SKM-1 treated with dmso at 0.1 percent for 144 hours (cell line): ENCODE measurements around the gene TFAP2C.

Experiments
- DNase-seq: peaks from one replicate; lab custom pipeline; 2025; ENCODE audit not compliant: unreplicated experiment; lab: John Stamatoyannopoulos, UW

The TFAP2C gene

DNA sequence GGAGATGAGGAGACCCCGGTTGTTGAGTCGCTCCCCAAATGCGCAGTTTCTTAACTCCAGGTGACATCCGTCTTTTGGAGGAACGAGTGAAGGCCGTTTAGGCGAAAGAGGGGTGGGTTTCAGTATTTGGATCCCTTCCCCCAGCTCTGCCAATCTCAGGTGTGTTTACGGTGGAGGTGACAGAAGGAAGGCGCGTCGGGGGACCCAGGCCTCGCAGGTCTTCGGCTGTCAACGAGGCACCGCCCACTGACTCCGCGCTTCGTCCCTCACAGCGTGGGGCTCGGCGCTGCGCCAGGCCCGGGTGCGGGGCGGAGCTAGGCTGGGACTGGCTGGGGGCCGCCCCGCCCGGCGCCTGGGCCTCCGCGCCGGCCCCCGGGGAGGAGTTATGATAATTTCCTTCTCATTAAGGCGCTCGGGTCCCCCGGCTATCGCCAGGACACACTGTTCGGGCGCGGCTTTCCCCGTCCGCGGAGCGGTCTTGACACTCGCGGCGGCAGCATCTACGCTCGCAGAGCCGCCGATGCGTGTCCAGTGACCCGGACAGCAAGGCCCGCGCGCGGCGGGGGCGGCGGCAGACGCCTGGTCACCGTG, at the start of gene TFAP2C:
Gene TFAP2C, plus strand, starts transcription at position 434 of the 591 bp plus-strand sequence. CDS start 239 bp downstream, outside the sequence.
- peak; percentile 47 for DNase-seq

DNA sequence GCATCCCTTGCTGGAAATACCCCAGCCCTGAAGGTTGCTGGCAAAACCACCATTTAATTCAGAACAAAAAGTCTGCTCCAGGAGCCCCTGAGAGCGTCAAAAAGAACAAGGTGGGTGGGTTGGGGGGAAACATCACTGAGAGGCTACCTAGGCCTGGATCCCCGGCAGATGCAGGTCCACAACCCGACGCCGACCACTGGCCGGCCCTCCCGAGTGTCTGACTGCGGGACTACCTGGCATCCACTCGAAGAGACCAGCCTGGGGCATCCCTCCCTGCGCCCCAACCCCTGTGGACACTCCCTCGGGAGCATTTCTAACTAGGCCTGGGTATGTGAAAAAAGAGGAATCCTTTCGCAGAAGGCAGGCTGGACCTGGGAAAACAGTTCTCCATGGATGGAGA, 48.9 kb upstream of the TFAP2C start:
- DNase-seq, result no peak

DNA sequence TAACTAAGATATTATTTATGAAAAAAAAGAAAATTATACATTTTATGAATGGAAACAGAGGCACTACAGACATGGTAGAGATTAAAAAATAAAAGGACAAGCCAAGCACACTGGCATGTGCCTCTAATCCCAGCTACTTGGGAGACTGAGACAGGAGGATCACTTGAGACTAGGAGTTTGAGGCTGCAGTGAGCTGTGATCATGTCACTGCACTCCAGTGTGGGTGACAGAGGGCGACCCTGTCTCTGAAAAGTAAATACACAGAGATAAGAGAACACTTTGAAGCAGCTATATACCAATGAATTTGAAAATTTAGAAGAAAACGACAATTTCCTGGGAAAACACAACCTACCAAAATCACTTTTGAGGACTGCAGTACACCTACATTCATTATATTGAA, 47.4 kb upstream of the TFAP2C start:
- no peak for DNase-seq

DNA sequence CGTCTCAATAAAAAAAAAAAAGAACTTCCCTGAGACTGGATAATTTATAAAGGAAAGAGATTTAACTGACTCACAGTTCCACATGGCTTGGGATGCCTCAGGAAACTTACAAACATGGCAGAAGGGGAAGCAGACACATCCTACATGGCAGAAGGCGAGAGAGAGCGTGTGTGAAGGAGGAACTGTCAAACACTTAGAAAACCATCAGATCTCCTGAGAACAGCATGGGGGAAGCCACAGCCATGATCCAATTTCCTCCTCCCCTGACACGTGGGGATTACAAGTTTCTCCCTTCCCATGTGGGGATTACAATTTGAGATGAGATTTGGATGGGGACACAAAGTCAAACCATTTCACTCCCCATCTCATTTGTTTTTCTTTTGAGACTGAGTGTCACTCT, 46.6 kb upstream of the TFAP2C start:
- DNase-seq, result peak; percentile 39

DNA sequence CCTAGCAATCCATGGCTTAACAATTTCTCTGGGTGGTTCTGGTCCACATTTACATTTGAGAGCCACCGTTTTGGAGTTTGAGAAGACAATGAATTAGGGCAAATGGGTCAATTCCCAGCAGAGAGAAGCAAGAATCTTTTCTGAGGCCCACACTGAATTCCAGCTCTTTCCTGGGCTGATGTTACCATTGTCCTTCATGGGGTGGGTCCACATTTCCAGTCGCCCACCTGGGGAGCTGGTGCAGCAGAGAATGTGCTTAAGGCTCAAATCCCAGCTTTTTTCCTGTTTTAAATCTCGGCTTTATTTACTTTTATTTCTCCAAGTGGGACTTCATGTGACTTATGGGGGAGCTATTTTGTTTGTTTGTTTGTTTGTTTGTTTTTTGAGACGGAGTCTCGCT, 44.2 kb upstream of the TFAP2C start:
- no peak for DNase-seq

DNA sequence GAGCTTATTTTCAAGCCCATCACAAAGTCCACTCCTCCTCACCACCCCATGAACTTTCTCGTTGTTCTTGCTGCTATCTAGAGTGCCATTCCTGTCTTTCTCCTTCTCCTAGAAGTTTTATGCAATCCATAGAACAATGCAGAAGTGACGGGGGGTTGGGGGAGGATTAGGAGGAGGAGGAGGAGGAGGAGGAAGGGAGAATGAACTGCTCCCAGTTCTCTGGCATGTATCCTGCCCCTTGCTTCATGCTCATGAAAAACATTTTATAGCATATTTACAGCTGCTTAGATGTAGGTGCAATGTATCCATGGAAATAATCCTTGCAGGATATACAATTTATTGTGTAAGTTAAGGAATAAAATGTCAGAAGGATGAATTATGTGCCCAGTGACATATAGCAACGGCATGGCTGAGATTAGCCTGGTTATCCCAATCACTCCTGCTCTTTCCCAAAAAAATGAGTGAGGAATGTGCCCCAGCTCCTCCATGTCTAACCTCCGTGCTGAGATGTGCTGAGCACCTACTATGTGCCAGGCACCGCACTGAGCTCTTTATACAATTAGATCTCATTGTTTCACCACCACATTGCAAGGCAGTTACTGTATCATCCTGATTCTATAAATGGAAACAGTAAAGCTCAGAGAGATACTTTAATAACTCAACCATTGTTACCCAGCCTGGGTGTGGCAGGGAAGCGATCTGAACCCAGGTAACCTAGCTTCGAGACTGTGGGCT, 41.6 kb upstream of the TFAP2C start:
- DNase-seq, result no peak

DNA sequence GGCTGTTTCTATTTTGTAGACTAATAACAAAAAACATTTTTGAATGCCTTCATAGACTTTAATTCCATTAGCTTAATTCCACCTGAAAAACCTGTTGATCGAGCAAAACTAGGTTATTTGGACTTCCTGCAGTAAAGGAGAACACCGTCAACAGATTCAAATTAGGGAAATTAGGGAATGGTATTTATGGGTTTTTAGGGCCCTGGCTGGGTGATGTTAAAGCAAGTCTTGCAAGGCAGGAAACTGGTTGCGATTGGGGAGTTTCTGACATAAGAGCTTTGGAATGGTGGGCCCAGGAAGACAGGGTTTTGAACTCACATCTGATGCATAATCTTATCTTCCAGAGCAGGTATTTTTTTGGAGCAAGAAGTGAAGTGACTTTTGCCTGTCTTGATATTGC, 40.1 kb upstream of the TFAP2C start:
- no peak for DNase-seq

DNA sequence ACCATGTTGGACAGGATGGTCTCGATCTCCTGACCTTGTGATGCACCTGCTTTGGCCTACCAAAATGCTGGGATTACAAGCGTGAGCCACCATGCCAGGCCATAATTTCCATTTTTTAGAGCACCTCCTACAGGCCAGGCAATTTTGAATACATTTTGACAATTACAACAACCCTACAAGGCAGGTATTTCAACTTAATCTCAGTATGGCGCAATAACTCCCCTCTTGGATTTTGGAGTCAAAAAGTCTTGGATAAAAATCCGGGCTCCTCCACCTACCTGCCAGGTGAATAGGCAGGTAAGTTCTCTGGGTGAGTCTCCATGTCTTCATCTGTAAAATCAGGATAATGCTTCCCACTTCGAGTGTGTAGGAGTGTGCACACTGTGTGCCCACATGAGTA, 39.5 kb upstream of the TFAP2C start:
- no peak for DNase-seq

DNA sequence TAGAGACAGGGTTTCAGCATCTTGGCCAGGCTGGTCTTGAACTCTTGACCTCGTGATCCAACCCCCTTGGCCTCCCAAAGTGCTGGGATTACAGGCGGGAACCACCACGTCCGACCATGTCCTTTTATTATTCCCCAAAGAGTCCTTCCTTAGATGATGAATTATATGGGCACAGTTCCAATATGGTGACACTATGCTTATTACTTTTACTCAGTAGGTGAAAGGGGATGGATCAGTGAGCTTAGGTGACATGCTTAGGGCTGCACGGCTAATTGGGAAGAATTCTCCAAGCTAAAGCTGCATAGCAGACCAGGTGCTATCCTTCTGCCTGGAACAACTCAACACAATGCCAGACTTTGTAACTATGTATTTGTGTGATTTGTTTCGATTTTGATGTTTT, 38.2 kb upstream of the TFAP2C start:
- no peak for DNase-seq

DNA sequence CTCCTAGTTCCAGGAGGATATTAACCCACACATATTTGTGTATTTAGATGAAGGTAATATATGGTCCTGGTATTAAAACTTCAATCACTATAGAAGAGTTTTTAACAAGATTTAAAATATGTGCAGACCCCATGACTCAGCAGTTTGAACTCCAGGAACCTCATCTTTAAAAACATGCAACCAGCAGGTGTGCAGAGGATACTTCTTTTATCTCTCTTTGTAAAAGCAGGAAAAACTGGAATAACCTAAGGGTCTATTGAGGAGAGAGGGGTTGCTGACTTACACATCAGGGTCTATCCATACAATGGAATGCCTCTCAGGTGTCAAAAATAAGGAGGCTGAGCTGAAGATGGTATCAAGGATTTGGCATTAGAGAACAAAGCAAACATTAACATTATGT, 36.9 kb upstream of the TFAP2C start:
- no peak for DNase-seq

DNA sequence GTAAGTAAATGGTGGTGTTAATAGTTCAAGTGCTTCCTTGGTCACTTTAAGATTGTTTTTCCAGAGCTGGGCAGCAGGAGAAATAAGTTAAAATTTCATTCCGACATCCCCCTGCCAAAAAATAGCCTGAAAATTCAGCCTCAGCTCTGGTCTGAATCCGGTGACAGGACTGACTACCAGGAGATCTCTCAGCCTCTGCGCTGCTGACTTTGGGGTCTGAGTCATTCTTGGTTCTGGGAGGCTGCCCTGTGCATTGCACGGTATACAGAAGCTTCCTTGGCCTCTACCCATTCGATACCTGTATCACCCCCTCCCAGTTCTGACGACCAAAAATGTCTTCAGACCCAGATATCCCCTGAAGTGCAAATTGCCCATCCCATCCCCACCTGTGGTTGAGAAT, 36.3 kb upstream of the TFAP2C start:
- DNase-seq, result no peak

DNA sequence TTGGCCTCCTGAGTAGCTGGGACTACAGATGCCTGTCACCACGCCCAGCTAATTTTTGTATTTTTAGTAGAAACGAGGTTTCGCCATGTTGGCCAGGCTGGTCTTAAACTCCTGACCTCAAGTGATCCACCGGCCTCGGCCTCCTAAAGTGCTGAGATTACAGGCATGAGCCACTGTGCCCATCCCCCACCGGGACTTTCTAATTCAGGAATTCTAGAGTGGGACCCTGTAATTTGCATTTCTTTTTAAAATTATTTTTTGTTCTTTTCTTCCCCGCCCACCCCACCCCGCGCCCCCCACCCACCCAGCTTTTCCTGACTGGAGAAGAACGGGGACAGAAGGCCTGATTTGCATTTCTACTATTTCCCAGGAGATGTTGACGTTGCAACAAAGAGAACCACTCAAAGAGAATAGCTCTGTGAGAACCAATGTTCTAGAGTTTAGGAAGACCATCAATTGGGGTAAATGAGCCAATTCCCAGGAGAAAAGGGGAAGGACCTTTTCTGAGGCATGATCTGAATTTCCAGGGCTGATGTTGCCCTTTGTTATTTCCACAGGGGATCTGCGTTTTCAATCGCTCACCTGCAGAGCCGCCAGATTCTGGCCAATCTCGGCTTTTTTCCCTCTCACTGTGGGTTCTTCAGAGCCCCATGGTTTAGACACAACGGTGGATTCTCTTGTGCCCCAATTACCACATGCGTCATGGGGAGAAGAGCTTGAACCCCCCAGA, 33.2 kb upstream of the TFAP2C start:
- DNase-seq, result no peak

DNA sequence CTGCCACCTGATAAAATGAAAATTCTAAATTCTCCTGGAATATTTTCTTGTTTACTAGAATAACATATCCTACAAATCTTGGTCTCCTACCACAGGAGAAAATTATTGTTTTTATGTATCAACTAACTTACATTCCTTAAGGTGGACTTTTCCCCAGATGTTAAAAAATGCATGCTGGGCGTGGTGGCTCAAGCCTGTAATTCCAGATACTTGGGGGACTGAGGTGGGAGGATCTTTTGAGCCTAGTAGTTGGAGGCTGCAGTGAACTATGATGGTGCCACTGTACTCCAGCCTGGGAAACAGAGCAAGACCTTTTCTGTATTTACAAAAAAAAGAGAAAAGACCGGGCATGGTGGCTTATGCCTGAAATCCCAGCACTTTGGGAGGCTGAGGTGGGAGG, 27.9 kb upstream of the TFAP2C start:
- DNase-seq, result no peak

DNA sequence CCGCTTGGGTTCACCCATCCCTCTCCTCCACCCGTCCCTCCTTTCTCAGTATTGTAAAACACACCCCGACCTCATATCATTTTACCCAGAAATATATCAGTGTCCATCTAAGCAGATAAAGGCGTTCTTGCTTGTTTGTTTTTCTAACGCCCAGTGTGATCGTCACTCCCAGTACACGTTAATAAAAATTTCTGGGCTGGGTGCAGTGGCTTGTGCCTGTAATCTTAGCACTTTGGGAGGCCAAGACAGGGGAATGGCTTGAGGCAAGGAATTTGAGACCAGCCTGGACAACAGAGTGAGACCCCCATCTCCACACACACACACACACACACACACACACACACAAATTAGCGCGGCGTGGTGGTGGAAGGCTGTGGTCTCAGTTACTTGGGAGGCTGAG, 24.4 kb upstream of the TFAP2C start:
- DNase-seq, result no peak

DNA sequence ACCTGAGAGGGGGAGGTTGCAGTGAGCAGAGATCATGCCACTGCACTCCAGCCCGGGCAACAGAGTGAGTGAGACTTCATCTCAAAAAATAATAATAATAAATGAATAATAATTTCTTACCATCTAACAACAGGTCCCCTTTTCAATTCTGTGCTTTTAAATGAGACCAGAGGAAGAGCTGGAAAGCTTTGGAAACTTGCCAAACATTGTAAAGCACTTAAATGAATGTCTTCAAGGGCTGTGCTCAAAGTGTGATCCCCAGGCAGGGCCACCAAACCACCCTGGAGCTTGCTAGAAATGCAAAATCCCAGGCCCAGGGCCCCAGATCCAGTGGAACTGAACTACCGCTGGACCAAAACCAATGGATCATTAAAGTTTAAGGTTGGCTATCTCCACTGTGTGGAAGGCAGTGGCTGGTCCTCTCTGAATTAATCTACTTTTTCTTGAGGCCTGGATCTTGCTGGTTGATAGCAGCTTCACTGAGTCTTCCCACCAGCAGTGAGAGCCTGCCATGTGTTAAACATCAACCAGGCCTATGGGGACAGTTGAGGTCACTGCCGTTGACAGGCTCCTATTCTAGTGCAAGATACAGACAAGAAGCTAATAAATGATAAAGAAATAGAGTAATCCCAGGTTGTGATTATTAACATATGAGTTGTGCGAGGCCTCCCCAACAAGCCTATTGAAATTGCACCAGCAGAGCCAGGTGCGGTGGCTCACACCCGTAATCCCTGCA, 23.7 kb upstream of the TFAP2C start:
- DNase-seq, result no peak

DNA sequence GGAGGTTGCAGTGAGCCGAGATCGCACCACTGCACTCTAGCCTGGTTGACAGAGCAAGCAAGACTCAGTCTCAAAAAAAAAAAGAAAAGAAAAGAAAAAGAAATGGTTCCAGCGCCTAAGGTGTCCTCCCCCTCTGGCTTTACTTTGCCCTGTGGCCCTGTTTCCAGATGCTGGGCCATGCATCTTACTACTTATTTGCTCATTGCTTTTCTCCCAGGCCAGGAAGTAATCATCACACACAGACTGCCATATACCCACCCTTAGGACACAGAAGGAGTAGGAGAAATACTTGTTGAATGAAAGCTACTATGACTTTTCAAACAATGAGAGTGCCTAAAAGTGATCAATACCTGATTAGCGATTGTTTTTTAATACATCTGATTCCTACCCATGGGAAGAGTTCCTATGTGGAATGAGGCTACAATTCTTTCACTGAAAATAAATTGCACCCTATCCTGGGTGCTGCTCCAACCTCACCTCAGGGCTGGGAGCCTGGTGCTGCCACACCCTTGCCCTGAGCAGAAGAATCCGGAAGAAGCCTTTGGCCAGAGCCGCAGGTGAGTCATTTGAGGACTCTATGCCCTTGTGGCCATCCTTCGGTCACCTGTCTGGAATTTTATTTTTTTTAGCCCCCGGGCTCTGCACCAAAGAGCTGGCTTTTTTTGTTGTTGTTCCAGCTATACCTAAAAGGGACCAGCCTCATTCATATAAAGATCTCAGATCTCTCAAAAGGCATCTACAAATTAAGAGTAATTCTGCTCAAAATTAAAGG, 22.7 kb upstream of the TFAP2C start:
- DNase-seq, result no peak

DNA sequence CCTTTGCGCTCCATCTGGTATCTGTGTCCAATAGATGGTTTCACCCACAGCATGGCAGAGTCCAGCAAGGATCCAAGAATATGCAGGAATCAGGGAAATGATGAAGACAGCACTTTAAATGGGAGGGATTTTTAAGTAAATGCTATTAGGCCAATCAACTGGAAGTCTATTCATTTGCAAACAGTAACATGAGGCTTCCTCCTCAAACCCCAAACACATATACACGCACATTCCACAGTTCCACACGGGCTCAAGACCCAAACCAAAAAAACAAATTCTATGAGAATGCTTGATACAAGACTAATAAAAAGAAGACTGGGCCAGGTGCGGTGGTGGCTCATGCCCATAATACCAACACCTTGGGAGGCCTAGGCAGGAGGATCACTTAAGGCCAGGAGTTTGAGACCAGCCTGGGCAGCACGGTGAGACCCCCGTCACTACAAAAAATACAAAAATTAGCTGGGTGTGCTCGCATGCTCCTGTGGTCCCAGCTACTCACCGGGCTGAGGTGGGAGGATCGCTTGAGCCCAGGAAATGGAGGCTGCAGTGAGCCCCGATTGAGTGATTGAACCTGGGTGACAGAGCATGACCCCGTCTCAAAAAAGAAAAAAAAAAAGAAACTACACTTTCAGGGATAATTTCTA, 21.9 kb upstream of the TFAP2C start:
- DNase-seq, result no peak

DNA sequence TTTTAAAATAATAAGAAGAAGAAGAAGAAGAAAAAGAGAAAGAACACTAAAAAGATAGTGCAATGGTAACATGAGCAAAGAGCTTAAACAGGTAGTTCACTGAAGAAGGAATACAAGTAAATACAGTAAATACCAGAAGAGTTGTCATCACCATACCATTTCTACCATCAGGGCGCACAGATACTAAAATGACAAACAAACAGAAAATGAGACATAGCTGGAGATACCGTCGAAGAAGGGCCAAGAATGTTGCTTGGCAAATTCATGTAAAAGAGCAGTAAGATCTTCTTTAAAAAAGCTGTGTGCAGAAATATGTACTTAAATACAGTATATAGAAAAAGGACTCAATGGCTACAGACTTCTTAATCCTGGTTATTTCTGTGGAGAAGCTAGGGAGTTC, 20.7 kb upstream of the TFAP2C start:
- DNase-seq, result no peak

DNA sequence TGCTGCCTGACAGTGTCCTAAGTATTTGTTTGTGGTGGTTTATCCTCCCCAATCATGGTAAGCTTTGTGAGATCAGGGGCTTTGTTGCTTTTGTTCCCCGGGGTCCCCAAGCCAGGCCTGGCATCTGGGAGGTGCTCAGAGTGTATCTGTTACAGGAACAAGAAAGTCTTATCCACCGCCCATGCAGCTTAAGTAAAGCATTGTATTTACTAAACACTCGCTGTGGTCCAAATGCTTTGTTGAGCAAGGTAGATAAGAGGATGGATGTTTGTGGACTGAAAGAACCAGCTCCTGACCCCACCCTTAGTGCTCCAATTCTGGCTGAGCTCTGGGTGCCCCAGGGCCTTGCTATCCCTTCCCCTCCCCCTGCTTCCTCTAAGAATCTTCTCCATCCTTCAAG, 19.8 kb upstream of the TFAP2C start:
- no peak for DNase-seq

DNA sequence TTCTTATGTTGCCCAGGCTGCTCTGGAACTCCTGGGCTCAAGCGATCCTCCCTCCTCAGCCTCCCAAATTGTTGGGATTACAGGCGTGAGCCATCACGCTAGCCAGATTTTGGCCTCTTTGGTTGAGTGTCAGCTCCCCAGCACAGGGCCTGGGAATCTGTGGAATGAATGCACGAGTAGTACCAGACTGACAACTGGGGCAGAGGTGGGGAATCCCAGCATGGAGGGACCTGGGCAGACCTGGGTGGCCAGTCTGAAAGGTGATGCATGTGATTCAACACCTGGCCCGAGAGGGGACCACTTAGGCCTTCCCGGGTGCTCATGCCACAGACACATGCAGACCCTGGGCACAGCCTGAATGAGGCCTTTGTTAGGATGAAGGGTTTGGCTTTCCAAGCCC, 19.0 kb upstream of the TFAP2C start:
- DNase-seq, result no peak
